GM23338 (cell line): ENCODE data around the gene LMNTD2. TPM values are rescaled to one million over a fixed set of nuclear protein-coding genes. Genes with fewer than 3 reads are reported as not detected.

Experiments
- ATAC-seq: fragments of 200-7000 bp; cut with Tn5 transposase; 3 replicates; pipeline ENCODE4 v1.9.1; 2020
- DNase-seq: peaks from one replicate; pipeline ENCODE4 v3.0.0-alpha.2; 2015; ENCODE audit warnings: low spot score
- H2AFZ ChIP-seq: fragments of 200-600 bp; sonication (generic); 2 replicates; pipeline ENCODE4 v1.8.0; 2016; ENCODE audit warnings: antibody characterized with exemption, mild to moderate bottlenecking, moderate library complexity
- H3F3A ChIP-seq: fragments of 200-600 bp; sonication (generic); replicated peaks from 2 replicates; pipeline ENCODE4 v1.8.0; 2017; ENCODE audit warnings: antibody characterized with exemption, mixed run types, low read depth
- H3K27ac ChIP-seq: fragments of 200-600 bp; sonication (generic); 2 replicates; pipeline ENCODE4 v1.6.1; 2016; ENCODE audit warnings: low read depth
- H3K27me3 ChIP-seq: fragments of 200-600 bp; sonication (generic); 2 replicates; pipeline ENCODE4 v1.8.0; 2016; ENCODE audit warnings: mild to moderate bottlenecking, mixed run types, moderate library complexity; ENCODE audit not compliant: insufficient read depth
- H3K36me3 ChIP-seq: fragments of 200-600 bp; sonication (generic); 2 replicates; pipeline ENCODE4 v1.8.0; 2016; ENCODE audit warnings: mild to moderate bottlenecking; ENCODE audit not compliant: insufficient read depth
- H3K4me1 ChIP-seq: fragments of 200-600 bp; sonication (generic); 2 replicates; pipeline ENCODE4 v1.8.0; 2016; ENCODE audit warnings: mild to moderate bottlenecking, moderate library complexity; ENCODE audit not compliant: insufficient read depth
- H3K4me2 ChIP-seq: fragments of 200-600 bp; sonication (generic); 2 replicates; pipeline ENCODE4 v1.7.1; 2017; ENCODE audit warnings: mixed run types
- H3K4me3 ChIP-seq: fragments of 200-600 bp; sonication (generic); 2 replicates; pipeline ENCODE4 v1.6.1; 2016; ENCODE audit warnings: mixed run types
- H3K79me2 ChIP-seq: fragments of 200-600 bp; sonication (generic); replicated peaks from 2 replicates; pipeline ENCODE4 v1.8.0; 2017; ENCODE audit warnings: mild to moderate bottlenecking; ENCODE audit not compliant: insufficient read depth
- H3K9me2 ChIP-seq: fragments of 200-600 bp; sonication (generic); 2 replicates; pipeline ENCODE4 v1.8.0; 2017; ENCODE audit not compliant: insufficient read depth
- H4K20me1 ChIP-seq: fragments of 200-600 bp; sonication (generic); replicated peaks from 2 replicates; pipeline ENCODE4 v1.8.0; 2017; ENCODE audit warnings: mild to moderate bottlenecking; ENCODE audit not compliant: insufficient read depth
- H3K27ac Mint-ChIP-seq: 2 replicates; pipeline ENCODE4 v1.8.0; 2020; ENCODE audit warnings: inconsistent platforms, mild to moderate bottlenecking, moderate library complexity, mixed read lengths
- H3K27me3 Mint-ChIP-seq: 3 replicates; pipeline ENCODE4 v1.8.0; 2022; ENCODE audit warnings: low read depth, mild to moderate bottlenecking, moderate library complexity, mixed read lengths, inconsistent platforms; ENCODE audit not compliant: insufficient read depth, poor library complexity
- H3K36me3 Mint-ChIP-seq: 3 replicates; pipeline ENCODE4 v1.8.0; 2021; ENCODE audit warnings: low read depth, mild to moderate bottlenecking, inconsistent platforms, moderate library complexity, mixed read lengths
- H3K4me1 Mint-ChIP-seq: 3 replicates; pipeline ENCODE4 v1.8.0; 2020; ENCODE audit warnings: mild to moderate bottlenecking, inconsistent platforms, mixed read lengths
- H3K4me3 Mint-ChIP-seq: 3 replicates; pipeline ENCODE4 v1.8.0; 2021; ENCODE audit warnings: moderate library complexity, mild to moderate bottlenecking, inconsistent platforms, mixed read lengths
- H3K9me3 Mint-ChIP-seq: 3 replicates; pipeline ENCODE4 v1.8.0; 2020; ENCODE audit warnings: moderate library complexity, mild to moderate bottlenecking, inconsistent platforms, mixed read lengths
- CREB1 ChIP-seq: fragments of 250-450 bp; sonication (Bioruptor Pico); IDR thresholded peaks from 2 replicates; pipeline ENCODE4 v1.5.0; 2020; ENCODE audit warnings: low read depth, mild to moderate bottlenecking, moderate library complexity
- ETS1 ChIP-seq: IDR thresholded peaks from 2 replicates; pipeline ENCODE4 v1.6.1; 2016; ENCODE audit warnings: antibody characterized with exemption
- JUNB ChIP-seq: IDR thresholded peaks from one replicate; pipeline ENCODE4 v1.6.1; 2016; ENCODE audit warnings: antibody characterized with exemption; ENCODE audit not compliant: unreplicated experiment
- REST ChIP-seq: IDR thresholded peaks from one replicate; pipeline ENCODE4 v1.6.1; 2018; ENCODE audit warnings: antibody characterized with exemption; ENCODE audit not compliant: unreplicated experiment
- STAT1 ChIP-seq: IDR thresholded peaks from one replicate; pipeline ENCODE4 v1.6.1; 2016; ENCODE audit warnings: antibody characterized with exemption; ENCODE audit not compliant: unreplicated experiment
- ZNF114 ChIP-seq: fragments of 250-450 bp; sonication (Bioruptor Pico); IDR thresholded peaks from 2 replicates; pipeline ENCODE4 v1.5.0; 2020; ENCODE audit warnings: mild to moderate bottlenecking, moderate library complexity
- ZNF462 ChIP-seq: fragments of 250-450 bp; sonication (Bioruptor Pico); IDR thresholded peaks from 2 replicates; pipeline ENCODE4 v1.5.0; 2020; ENCODE audit warnings: mild to moderate bottlenecking, moderate library complexity
- polyA plus RNA-seq: library from polyadenylated mRNA; unstranded; fragments of >200 nt; fragmentation: Nextera tagmentation; extraction: Ambion mirVana; gene quantifications from 2 replicates; pipeline ENCODE4 v1.2.1, GENCODE V29; 2016
- total RNA-seq: library from RNA; depleted of rRNA; stranded (reverse); fragments of >200 nt; shearing (Covaris generic); gene quantifications from 2 replicates; pipeline ENCODE4 v1.2.3, GENCODE V29; 2014

LMNTD2 gene
- total and polyA plus RNA-seq, 2 experiments from 2014 or later = 1.3 to 2.1 TPM

- Histone ChIP-seq H3K4me2 (no peak overlapping the region), H3K27me3 (peaks cover 1% of the 10 kb centered on the region; the same call in 1 of the 2 replicates), H3K79me2 (no peaks in the 10 kb centered on the region; the same call in 1 of the 2 replicates), H3K36me3 (no peaks in the 10 kb centered on the region), H3K4me1 (no peaks in the 10 kb centered on the region), H4K20me1 (0 out of 2 replicates have a peak, but pooled peaks cover 2% of the 10 kb centered on the region), H3F3A (peaks cover 3% of the 10 kb centered on the region), H3K27ac (no peak overlapping the region), H2AFZ (no peak overlapping the region), H3K4me3 (no peak overlapping the region), H3K9me2 (no peaks in the 10 kb centered on the region)
- ATAC-seq (no peak), DNase-seq (no peak)
- H3K36me3 Mint-ChIP-seq = peaks cover 10% of the 10 kb centered on the region; the same call in 2 of the 3 replicates
- H3K4me1 Mint-ChIP-seq = peaks cover 2% of the 10 kb centered on the region; the same call in 2 of the 3 replicates
- H3K27me3 Mint-ChIP-seq = peaks cover 10% of the 10 kb centered on the region
- H3K27ac Mint-ChIP-seq = no peak overlapping the region
- peaks cover 2% of the 10 kb centered on the region; the same call in 2 of the 3 replicates for H3K9me3 Mint-ChIP-seq
- H3K4me3 Mint-ChIP-seq = no peak overlapping the region
- TF ChIP-seq ETS1 (no peak), ZNF114 (CRISPR knock-in tag) (no peak), JUNB (no peak), STAT1 (no peak), ZNF462 (CRISPR knock-in tag) (no peak), REST (no peak), CREB1 (CRISPR knock-in tag) (no peak)
Observed at GRCh38 chr11:530960-531831, 29.3 kb downstream of the LMNTD2 start.
